Ishikawa (cell line): ENCODE measurements around the gene ULK4.

Experiments
- CREB1 ChIP-seq: IDR thresholded peaks from 2 replicates; pipeline ENCODE4 v1.6.1; 2012; ENCODE audit warnings: low read depth
- EGR1 ChIP-seq: IDR thresholded peaks from 2 replicates; pipeline ENCODE4 v1.6.1; 2012
- EP300 ChIP-seq: IDR thresholded peaks from 2 replicates; pipeline ENCODE4 v1.6.1; 2012; ENCODE audit warnings: borderline replicate concordance
- FOXM1 ChIP-seq: IDR thresholded peaks from 2 replicates; pipeline ENCODE4 v1.6.1; 2012; ENCODE audit warnings: low read depth, borderline replicate concordance
- NFIC ChIP-seq: IDR thresholded peaks from 2 replicates; pipeline ENCODE4 v1.6.1; 2012
- RAD21 ChIP-seq: IDR thresholded peaks from 2 replicates; pipeline ENCODE4 v1.6.1; 2012; ENCODE audit warnings: low read depth
- TAF1 ChIP-seq: IDR thresholded peaks from 2 replicates; pipeline ENCODE4 v1.6.1; 2012; ENCODE audit warnings: low read depth, mild to moderate bottlenecking
- YY1 ChIP-seq: IDR thresholded peaks from 2 replicates; pipeline ENCODE4 v1.6.1; 2012; ENCODE audit warnings: low read depth
- TF ChIP-seq, protein P1 (sequence below): IDR thresholded peaks from 2 replicates; pipeline ENCODE4 v1.6.1; 2012; ENCODE audit warnings: low read depth, mild to moderate bottlenecking
- TF ChIP-seq, protein P2 (sequence below): IDR thresholded peaks from 2 replicates; pipeline ENCODE4 v1.6.1; 2012

DNA sequence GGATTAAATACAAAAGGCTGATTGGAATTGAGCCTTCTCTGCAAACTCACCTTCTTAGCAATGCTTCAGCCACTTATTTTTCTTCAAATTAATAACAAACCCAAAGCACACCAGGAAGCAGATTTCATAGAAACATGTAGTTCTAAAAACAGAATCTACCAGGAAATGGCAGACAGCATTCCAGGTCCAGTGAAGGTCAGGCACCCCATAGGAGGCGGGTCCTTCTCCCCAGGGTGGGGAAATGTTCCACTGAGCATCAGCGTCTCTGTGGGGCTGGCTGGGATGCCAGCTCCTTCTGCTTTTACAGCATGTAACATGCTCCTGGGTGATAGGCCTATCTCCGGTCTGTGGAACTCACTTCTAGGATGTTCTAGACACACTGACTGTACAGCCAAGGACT, 713.4 kb downstream of the ULK4 start:
- TF ChIP-seq EP300 (no peak), EGR1 (no peak), CREB1 (no peak), YY1 (no peak), RAD21 (no peak), NFIC (no peak), TAF1 (no peak), FOXM1 (no peak)
- TF ChIP-seq, protein P1, sequence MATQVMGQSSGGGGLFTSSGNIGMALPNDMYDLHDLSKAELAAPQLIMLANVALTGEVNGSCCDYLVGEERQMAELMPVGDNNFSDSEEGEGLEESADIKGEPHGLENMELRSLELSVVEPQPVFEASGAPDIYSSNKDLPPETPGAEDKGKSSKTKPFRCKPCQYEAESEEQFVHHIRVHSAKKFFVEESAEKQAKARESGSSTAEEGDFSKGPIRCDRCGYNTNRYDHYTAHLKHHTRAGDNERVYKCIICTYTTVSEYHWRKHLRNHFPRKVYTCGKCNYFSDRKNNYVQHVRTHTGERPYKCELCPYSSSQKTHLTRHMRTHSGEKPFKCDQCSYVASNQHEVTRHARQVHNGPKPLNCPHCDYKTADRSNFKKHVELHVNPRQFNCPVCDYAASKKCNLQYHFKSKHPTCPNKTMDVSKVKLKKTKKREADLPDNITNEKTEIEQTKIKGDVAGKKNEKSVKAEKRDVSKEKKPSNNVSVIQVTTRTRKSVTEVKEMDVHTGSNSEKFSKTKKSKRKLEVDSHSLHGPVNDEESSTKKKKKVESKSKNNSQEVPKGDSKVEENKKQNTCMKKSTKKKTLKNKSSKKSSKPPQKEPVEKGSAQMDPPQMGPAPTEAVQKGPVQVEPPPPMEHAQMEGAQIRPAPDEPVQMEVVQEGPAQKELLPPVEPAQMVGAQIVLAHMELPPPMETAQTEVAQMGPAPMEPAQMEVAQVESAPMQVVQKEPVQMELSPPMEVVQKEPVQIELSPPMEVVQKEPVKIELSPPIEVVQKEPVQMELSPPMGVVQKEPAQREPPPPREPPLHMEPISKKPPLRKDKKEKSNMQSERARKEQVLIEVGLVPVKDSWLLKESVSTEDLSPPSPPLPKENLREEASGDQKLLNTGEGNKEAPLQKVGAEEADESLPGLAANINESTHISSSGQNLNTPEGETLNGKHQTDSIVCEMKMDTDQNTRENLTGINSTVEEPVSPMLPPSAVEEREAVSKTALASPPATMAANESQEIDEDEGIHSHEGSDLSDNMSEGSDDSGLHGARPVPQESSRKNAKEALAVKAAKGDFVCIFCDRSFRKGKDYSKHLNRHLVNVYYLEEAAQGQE: no peak
- TF ChIP-seq, protein P2, sequence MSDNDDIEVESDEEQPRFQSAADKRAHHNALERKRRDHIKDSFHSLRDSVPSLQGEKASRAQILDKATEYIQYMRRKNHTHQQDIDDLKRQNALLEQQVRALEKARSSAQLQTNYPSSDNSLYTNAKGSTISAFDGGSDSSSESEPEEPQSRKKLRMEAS: no peak
